ENCODE data around the gene PTEN. TPM values are rescaled to one million over a fixed set of nuclear protein-coding genes. Genes with fewer than 3 reads are reported as not detected.

PTEN gene
- total RNA-seq, 1 donor from 2014 or later: 96.3 TPM

DNA sequence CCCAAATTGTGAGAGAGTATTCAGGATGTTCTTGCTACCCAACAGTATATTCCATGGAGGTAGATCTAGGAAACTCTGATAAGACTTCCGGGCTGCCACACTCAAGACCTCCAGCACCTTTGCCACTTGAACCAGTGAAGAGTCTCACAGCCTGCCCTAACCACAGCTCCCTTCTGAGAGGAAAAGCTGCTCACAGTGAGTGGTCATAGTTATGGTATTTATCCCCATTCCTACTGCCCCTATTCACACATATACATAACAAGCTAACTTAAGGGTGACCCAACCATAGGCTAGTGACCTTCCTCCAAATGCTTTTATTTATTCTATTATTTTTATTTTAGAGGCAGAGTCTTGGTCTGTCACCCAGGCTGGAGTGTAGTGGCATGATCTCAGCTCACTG, 156.3 kb downstream of the PTEN start:
- TF ChIP-seq, protein P1, sequence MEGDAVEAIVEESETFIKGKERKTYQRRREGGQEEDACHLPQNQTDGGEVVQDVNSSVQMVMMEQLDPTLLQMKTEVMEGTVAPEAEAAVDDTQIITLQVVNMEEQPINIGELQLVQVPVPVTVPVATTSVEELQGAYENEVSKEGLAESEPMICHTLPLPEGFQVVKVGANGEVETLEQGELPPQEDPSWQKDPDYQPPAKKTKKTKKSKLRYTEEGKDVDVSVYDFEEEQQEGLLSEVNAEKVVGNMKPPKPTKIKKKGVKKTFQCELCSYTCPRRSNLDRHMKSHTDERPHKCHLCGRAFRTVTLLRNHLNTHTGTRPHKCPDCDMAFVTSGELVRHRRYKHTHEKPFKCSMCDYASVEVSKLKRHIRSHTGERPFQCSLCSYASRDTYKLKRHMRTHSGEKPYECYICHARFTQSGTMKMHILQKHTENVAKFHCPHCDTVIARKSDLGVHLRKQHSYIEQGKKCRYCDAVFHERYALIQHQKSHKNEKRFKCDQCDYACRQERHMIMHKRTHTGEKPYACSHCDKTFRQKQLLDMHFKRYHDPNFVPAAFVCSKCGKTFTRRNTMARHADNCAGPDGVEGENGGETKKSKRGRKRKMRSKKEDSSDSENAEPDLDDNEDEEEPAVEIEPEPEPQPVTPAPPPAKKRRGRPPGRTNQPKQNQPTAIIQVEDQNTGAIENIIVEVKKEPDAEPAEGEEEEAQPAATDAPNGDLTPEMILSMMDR (IDR thresholded peaks at IDR 0.05): no peak
- Histone ChIP-seq H3K27ac (no peak overlapping the region), H3K4me1 (no peaks in the 10 kb centered on the region), H3K36me3 (no peaks in the 10 kb centered on the region), H3K9me3 (no peaks in the 10 kb centered on the region), H3K4me3 (no peak overlapping the region), H3K27me3 (no peaks in the 10 kb centered on the region)
- intact Hi-C loops (cut with DNase I): no loop called here
- no peak for DNase-seq (ENCODE audit: low spot score in 2 of 2)

Other genes with a start within 250 kb of the PTEN start
- gene PAPSS2, start 203.7 kb upstream of the PTEN start, total RNA-seq: 14.8 TPM
- 22.1 TPM for gene ATAD1, start 45.4 kb upstream of the PTEN start, total RNA-seq
- not detected for gene KLLN, start 92 bp upstream of the PTEN start, total RNA-seq

Measured in ascending aorta (tissue), 2 donors.